HEK293T (cell line): ENCODE results near the gene C3orf38.

Source experiments
- CTCF ChIA-PET: fragments of 350-600 bp; formaldehyde crosslinking; extraction: SDS; loops from one replicate; lab custom pipeline; 2021; ENCODE audit warnings: antibody characterized with exemption, inconsistent platforms; lab: Yijun Ruan, JAX
- POLR2A ChIA-PET: fragments of 350-600 bp; formaldehyde crosslinking; extraction: SDS; loops from one replicate; lab custom pipeline; 2020; ENCODE audit warnings: antibody characterized with exemption, inconsistent platforms; lab: Yijun Ruan, JAX
- DNase-seq: peaks from one replicate; pipeline ENCODE4 v3.0.0; 2012; ENCODE audit warnings: mixed read lengths; ENCODE audit errors: extremely low spot score
- ARNT ChIP-seq: fragments of 450-650 bp; IDR thresholded peaks from 2 replicates; pipeline ENCODE4 v1.6.1; 2017; ENCODE audit warnings: mild to moderate bottlenecking
- BHLHE40 ChIP-seq: fragments of 450-650 bp; IDR thresholded peaks from 2 replicates; pipeline ENCODE4 v1.6.1; 2016; ENCODE audit warnings: mild to moderate bottlenecking, moderate library complexity, borderline replicate concordance
- CTBP1 ChIP-seq: fragments of 450-650 bp; IDR thresholded peaks from 2 replicates; pipeline ENCODE4 v1.6.1; 2016; ENCODE audit warnings: borderline replicate concordance
- ELF4 ChIP-seq: fragments of 450-650 bp; IDR thresholded peaks from 2 replicates; pipeline ENCODE4 v1.6.1; 2017; ENCODE audit warnings: antibody characterized with exemption
- FOXA1 ChIP-seq: fragments of 450-650 bp; IDR thresholded peaks from 2 replicates; pipeline ENCODE4 v1.6.1; 2016; ENCODE audit warnings: mild to moderate bottlenecking
- FOXK2 ChIP-seq: fragments of 450-650 bp; IDR thresholded peaks from 2 replicates; pipeline ENCODE4 v1.6.1; 2016; ENCODE audit warnings: mild to moderate bottlenecking
- FOXM1 ChIP-seq: fragments of 450-650 bp; IDR thresholded peaks from 2 replicates; pipeline ENCODE4 v1.6.1; 2017; ENCODE audit warnings: mild to moderate bottlenecking, borderline replicate concordance
- HDGF ChIP-seq: fragments of 450-650 bp; IDR thresholded peaks from 2 replicates; pipeline ENCODE4 v1.6.1; 2017; ENCODE audit warnings: antibody characterized with exemption, borderline replicate concordance
- L3MBTL2 ChIP-seq: fragments of 450-650 bp; conservative IDR thresholded peaks from 2 replicates; pipeline ENCODE4 v1.6.1; 2016; ENCODE audit warnings: mild to moderate bottlenecking
- LEF1 ChIP-seq: fragments of 450-650 bp; IDR thresholded peaks from 2 replicates; pipeline ENCODE4 v1.6.1; 2017; ENCODE audit warnings: mild to moderate bottlenecking, borderline replicate concordance
- NFRKB ChIP-seq: fragments of 450-650 bp; IDR thresholded peaks from 2 replicates; pipeline ENCODE4 v1.6.1; 2016; ENCODE audit warnings: mild to moderate bottlenecking, moderate library complexity
- PKNOX1 ChIP-seq: fragments of 450-650 bp; IDR thresholded peaks from 2 replicates; pipeline ENCODE4 v1.6.1; 2016
- SP1 ChIP-seq: fragments of 450-650 bp; IDR thresholded peaks from 2 replicates; pipeline ENCODE4 v1.6.1; 2017
- SUZ12 ChIP-seq: fragments of 450-650 bp; IDR thresholded peaks from 2 replicates; pipeline ENCODE4 v1.6.1; 2016; ENCODE audit warnings: mild to moderate bottlenecking
- TARDBP ChIP-seq: fragments of 450-650 bp; IDR thresholded peaks from 2 replicates; pipeline ENCODE4 v1.6.1; 2016
- ZNF384 ChIP-seq: fragments of 450-650 bp; IDR thresholded peaks from 2 replicates; pipeline ENCODE4 v1.6.1; 2016

Gene C3orf38

GRCh38 chr3:88133711-88134263 is 16.0 kb upstream of the C3orf38 start:
- TF ChIP-seq FOXM1 = no peak
- no peak for TF ChIP-seq BHLHE40
- TF ChIP-seq FOXK2 = no peak
- TF ChIP-seq CTBP1 = no peak
- no peak for TF ChIP-seq HDGF
- no peak for TF ChIP-seq FOXA1
- no peak for TF ChIP-seq SP1
- TF ChIP-seq TARDBP = no peak
- no peak for TF ChIP-seq ZNF384
- TF ChIP-seq ARNT = no peak
- no peak for TF ChIP-seq L3MBTL2
- no peak for TF ChIP-seq NFRKB
- TF ChIP-seq SUZ12 = no peak
- TF ChIP-seq PKNOX1 = no peak
- no peak for TF ChIP-seq ELF4
- TF ChIP-seq LEF1 = no peak
- no peak for DNase-seq
- POLR2A ChIA-PET = interaction anchor here (2.2 kb wide), 1 partner anchor 15 kb away, joined by 10 read pairs; the partner anchor contains the start of gene C3orf38
- CTCF ChIA-PET = no interaction called here

- POLR2A ChIA-PET = no interaction called here
- no peak for DNase-seq
- TF ChIP-seq TARDBP = no peak
- no peak for TF ChIP-seq ELF4
- no peak for TF ChIP-seq FOXK2
- no peak for TF ChIP-seq L3MBTL2
- TF ChIP-seq SP1 = no peak
- no peak for TF ChIP-seq LEF1
- TF ChIP-seq FOXM1 = no peak
- TF ChIP-seq CTBP1 = no peak
- no peak for TF ChIP-seq FOXA1
- CTCF ChIA-PET = no interaction called here
Measured at GRCh38 chr3:88137836-88138235, 11.9 kb upstream of the C3orf38 start.

GRCh38 chr3:88141458-88142083 is 8.2 kb upstream of the C3orf38 start:
- POLR2A ChIA-PET = no interaction called here
- CTCF ChIA-PET = interaction anchor here (0.7 kb wide), 1 partner anchor 1890 kb away, joined by 3 read pairs; no protein-coding TSS in a partner anchor
- TF ChIP-seq BHLHE40 (no peak), NFRKB (no peak), ELF4 (no peak), FOXA1 (no peak), L3MBTL2 (no peak), ZNF384 (no peak), PKNOX1 (peak; percentile 55), SUZ12 (no peak), CTBP1 (no peak)
- no peak for DNase-seq

GRCh38 chr3:88142094-88142624 is 7.6 kb upstream of the C3orf38 start:
- TF ChIP-seq SUZ12 (no peak), L3MBTL2 (no peak), NFRKB (no peak)
- CTCF ChIA-PET = no interaction called here
- no peak for DNase-seq
- POLR2A ChIA-PET = no interaction called here

GRCh38 chr3:88147261-88147660 is 2.5 kb upstream of the C3orf38 start:
- ChIA-PET CTCF (no interaction called here), POLR2A (no interaction called here)
- TF ChIP-seq FOXA1 = no peak
- TF ChIP-seq TARDBP = no peak
- no peak for TF ChIP-seq LEF1
- TF ChIP-seq FOXM1 = no peak
- no peak for TF ChIP-seq HDGF
- no peak for TF ChIP-seq ELF4
- no peak for TF ChIP-seq ZNF384
- no peak for TF ChIP-seq CTBP1
- TF ChIP-seq PKNOX1 = no peak
- no peak for TF ChIP-seq SP1
- no peak for TF ChIP-seq FOXK2
- no peak for TF ChIP-seq NFRKB
- no peak for TF ChIP-seq BHLHE40
- no peak for TF ChIP-seq ARNT
- TF ChIP-seq L3MBTL2 = no peak
- no peak for TF ChIP-seq SUZ12
- no peak for DNase-seq

- no peak for TF ChIP-seq SUZ12
- no peak for TF ChIP-seq SP1
- no peak for TF ChIP-seq PKNOX1
- DNase-seq = no peak
- POLR2A ChIA-PET = interaction anchor here (0.8 to 1.7 kb wide), 10 partner anchors 14 to 922 kb away, joined by 3 to 10 read pairs (median 4); partner anchors contain the start of genes CGGBP1, CHMP2B and ZNF654
- CTCF ChIA-PET = interaction anchor here (1.0 kb wide), 1 partner anchor 35 kb away, joined by 5 read pairs; no protein-coding TSS in a partner anchor
Measured at GRCh38 chr3:88148651-88149050, 1.1 kb upstream of the C3orf38 start.
